Ishikawa (cell line): ENCODE results near the gene RHBDL3.

Experiments used
- CREB1 ChIP-seq: IDR thresholded peaks from 2 replicates; pipeline ENCODE4 v1.6.1; 2012; ENCODE audit warnings: low read depth
- EP300 ChIP-seq: IDR thresholded peaks from 2 replicates; pipeline ENCODE4 v1.6.1; 2012; ENCODE audit warnings: borderline replicate concordance
- NFIC ChIP-seq: IDR thresholded peaks from 2 replicates; pipeline ENCODE4 v1.6.1; 2012
- RAD21 ChIP-seq: IDR thresholded peaks from 2 replicates; pipeline ENCODE4 v1.6.1; 2012; ENCODE audit warnings: low read depth
- TAF1 ChIP-seq: IDR thresholded peaks from 2 replicates; pipeline ENCODE4 v1.6.1; 2012; ENCODE audit warnings: low read depth, mild to moderate bottlenecking
- TEAD4 ChIP-seq: IDR thresholded peaks from 2 replicates; pipeline ENCODE4 v1.6.1; 2012
- TF ChIP-seq, protein P1 (sequence below): IDR thresholded peaks from 2 replicates; pipeline ENCODE4 v1.6.1; 2012; ENCODE audit warnings: low read depth, mild to moderate bottlenecking
- TF ChIP-seq, protein P2 (sequence below): IDR thresholded peaks from 2 replicates; pipeline ENCODE4 v1.6.1; 2012

DNA sequence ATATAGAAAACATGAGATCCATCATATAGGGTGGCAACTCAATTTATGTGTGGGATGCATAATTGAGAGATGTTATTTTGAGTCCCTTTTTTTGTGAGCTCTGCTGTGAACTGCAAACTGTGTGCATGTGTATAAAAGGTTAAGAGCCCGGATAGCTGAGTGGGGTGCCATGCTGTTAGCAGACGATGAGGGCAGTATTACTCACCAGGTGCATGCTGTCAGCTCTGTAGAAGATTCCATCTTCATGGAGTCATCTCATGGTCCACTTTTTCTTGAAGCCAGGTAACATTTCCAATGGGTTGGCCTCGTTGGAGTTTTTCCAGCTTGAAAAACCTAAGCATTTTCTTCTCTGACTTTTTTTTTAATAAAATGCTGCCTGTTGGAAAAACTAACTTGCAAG is 43.0 kb upstream of the RHBDL3 start:
- TF ChIP-seq TEAD4 (no peak), NFIC (no peak), EP300 (no peak), TAF1 (no peak), CREB1 (no peak), RAD21 (no peak)
- TF ChIP-seq, protein P1, sequence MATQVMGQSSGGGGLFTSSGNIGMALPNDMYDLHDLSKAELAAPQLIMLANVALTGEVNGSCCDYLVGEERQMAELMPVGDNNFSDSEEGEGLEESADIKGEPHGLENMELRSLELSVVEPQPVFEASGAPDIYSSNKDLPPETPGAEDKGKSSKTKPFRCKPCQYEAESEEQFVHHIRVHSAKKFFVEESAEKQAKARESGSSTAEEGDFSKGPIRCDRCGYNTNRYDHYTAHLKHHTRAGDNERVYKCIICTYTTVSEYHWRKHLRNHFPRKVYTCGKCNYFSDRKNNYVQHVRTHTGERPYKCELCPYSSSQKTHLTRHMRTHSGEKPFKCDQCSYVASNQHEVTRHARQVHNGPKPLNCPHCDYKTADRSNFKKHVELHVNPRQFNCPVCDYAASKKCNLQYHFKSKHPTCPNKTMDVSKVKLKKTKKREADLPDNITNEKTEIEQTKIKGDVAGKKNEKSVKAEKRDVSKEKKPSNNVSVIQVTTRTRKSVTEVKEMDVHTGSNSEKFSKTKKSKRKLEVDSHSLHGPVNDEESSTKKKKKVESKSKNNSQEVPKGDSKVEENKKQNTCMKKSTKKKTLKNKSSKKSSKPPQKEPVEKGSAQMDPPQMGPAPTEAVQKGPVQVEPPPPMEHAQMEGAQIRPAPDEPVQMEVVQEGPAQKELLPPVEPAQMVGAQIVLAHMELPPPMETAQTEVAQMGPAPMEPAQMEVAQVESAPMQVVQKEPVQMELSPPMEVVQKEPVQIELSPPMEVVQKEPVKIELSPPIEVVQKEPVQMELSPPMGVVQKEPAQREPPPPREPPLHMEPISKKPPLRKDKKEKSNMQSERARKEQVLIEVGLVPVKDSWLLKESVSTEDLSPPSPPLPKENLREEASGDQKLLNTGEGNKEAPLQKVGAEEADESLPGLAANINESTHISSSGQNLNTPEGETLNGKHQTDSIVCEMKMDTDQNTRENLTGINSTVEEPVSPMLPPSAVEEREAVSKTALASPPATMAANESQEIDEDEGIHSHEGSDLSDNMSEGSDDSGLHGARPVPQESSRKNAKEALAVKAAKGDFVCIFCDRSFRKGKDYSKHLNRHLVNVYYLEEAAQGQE: no peak
- TF ChIP-seq, protein P2, sequence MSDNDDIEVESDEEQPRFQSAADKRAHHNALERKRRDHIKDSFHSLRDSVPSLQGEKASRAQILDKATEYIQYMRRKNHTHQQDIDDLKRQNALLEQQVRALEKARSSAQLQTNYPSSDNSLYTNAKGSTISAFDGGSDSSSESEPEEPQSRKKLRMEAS: peak; percentile 43; the same call in 1 of the 2 replicates
